ENCODE data around the gene PLEKHA8.
"Not testable (repeated sequence)": the region's sequence is repeated elsewhere in the genome, so short reads cannot be mapped to it uniquely, and the experiment has no call there.

The PLEKHA8 gene

GRCh38 chr7:30065746-30066145 is 37.5 kb downstream of the PLEKHA8 start:
- no peak for DNase-seq (ENCODE audit: low spot score)

- no peak for DNase-seq (ENCODE audit: low spot score)
Measured at GRCh38 chr7:30066687-30067086, 38.5 kb downstream of the PLEKHA8 start.

DNA sequence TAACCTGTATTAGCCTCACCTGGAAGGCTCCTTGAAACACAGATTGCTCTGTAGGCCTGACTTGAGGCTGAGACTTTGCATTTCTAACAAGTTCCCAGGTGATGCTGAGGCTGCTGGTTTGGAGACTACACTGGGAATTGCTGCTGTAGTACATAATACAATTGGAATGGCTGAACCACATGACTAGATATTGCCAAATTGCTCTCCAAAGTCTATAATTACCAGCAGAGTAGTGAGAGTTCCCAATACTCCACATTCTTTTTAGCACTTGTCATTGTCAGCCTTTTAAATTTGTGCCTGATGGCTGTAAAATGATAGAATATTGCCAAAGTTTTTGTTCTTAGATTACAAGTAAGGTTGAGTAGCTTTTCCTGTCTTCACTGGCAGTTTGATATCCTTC is 39.9 kb downstream of the PLEKHA8 start:
- no peak for DNase-seq (ENCODE audit: low spot score)

GRCh38 chr7:30069096-30069867 is 41.1 kb downstream of the PLEKHA8 start:
- DNase-seq (ENCODE audit: low spot score), result no peak

DNA sequence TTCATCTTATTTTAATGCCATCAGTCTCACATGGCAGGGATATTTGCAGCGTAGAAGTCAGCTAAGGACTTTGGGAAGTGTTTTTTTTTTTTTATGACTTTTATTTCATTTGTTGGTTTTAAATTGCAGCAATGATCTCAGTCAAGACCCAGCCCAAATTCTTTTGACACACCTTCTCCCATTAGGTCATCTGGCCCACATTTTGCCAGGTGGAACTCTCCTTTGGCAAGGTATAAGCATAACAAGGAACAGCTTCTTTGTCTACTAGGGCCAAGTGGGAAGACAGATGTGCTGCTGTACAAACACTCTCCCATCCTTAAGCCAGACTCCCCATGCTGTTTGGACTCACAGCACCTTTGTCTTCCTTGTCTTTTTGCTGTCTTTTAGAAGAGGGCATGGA is 41.8 kb downstream of the PLEKHA8 start:
- DNase-seq (ENCODE audit: low spot score), result no peak

DNA sequence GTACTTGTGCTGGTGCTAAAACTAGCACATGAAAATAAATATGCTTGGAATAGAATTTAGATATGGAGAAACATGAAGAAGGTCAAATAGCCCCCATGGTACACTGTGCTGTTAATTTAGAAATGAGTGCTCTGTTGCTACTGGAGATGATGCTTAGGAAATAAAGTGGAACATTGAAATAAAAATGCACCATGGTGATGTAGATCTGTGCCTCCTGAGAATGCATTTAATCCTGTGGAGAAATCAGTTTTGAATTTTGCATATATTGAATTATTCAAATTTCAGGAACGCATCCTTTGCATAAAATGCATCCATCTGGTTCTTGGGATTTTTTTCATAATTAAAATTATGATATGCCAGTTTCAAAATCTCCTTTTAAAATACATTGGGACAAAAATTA is 44.5 kb downstream of the PLEKHA8 start:
- no peak for DNase-seq (ENCODE audit: low spot score)

DNA sequence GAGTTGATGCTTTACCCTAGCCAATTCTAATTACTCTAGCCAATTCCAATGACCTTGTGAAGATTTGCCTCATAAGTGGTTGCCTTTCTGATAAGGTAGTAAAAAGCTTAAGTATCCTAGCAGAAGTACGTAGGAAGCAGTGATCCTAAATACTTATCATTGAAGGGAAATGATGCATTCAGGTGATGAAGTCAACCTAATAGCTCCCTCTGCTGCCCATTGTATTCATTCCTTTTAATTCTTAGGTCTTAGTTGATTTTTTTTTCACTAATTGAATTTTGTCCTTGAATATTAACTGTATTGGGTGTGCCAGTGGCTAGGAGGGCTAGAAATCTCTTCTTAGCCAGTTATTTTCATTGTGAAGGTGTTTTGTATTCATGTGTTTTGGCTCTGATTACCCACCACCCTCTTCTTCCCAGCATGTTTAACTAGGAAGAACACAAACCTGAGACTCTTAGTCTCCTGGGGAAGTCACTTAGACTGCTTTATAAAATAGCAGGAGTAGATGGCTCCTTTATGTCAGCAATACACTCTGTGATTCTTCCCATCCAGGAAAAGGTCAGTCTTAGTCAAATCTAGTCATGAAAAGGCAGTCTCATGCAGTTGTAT is 46.3 kb downstream of the PLEKHA8 start:
- DNase-seq (ENCODE audit: low spot score), result peak; percentile 55

DNA sequence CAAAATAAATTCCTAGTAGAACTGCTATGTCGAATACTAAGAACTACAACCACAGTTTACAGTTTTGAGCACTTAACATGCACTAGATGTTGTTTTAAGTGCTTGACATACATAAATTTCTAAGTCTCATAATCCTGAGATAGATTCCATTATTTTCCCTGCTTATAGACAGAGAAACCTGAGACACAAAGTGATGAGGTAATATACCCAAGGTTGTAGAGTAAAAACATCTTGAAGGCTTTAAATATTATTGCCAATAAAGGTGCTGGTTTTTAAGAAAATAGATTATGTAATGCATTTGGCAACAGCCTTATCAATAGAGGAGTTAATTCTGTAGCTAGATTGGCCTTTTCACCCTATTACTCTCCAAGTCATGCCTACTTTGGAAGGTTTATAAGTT is 48.2 kb downstream of the PLEKHA8 start:
- no peak for DNase-seq (ENCODE audit: low spot score)

DNA sequence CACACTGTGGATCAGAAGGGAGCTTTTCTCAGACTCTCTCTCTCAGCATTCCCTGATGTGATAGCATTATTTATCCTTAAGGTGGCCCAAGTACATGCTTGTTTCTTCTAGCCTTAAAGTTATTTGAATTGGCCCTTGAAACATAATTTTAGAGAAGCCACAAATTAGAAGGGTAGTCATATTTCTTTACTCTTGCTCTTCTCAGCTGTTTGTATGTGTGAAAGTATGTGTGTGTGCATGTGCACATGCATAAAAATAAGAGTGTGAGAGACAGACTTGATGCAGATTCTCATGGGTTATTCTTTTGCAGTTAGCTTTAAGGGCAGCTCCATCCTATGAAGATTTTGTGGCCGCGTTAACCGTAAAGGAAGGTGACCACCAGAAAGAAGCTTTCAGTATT is 50.1 kb downstream of the PLEKHA8 start:
- DNase-seq (ENCODE audit: low spot score), result no peak

DNA sequence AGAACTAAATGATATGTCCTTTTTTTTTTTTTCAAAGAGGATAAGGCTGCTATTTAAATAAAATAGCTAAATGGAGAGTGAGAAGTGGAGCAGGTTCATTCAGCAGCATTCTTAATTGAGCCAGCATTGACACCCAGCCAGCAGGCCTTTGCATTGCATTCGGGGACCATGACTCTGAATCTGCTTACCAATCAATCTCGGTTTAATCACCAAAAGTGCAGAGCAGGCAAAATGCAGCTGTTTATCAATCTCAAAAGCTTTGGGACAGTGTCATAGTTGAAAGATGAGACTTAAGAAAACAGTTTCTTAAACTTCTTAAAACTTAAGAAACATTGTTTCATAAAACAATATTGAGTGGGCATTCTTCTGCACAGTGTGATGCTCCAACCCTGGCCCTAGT is 51.7 kb downstream of the PLEKHA8 start:
- DNase-seq (ENCODE audit: low spot score), result no peak

DNA sequence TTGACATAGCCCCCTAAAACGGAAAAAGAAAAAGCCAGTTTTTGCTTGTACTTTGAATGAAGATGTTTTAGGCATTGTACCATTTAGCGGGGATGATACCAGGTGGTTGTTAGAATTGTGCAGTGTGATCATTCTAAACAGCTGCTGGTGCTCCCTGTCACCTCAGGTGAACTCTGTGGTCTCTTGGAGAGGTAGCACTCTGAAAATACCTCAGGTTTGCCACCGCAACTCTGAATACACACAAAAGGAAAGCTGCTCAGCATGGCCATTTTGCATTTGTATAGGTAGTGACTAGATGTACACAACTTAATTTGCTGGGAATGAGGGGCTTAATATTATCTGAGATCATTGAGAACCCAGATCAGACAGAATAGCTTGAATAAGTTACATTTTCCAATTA is 52.6 kb downstream of the PLEKHA8 start:
- no peak for DNase-seq (ENCODE audit: low spot score)

DNA sequence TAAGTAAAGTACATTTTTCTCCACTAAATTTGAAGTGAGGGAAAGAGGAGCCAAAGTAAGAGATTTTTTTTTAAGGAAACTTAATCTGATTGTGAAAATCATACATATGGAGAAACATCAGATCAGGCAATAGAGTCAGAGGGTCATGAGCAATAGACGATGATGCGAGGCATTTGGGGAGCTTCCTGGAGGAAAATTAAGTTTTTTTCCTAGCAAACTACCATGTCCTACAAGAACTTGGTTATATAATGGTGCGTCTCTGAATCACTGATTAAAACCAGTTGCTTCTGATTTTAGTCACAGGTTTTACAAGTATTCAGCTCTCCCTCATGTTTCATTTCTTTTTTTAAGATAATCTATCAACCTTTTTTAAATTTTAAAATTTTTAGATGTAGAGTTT is 54.5 kb downstream of the PLEKHA8 start:
- no peak for DNase-seq (ENCODE audit: low spot score)

DNA sequence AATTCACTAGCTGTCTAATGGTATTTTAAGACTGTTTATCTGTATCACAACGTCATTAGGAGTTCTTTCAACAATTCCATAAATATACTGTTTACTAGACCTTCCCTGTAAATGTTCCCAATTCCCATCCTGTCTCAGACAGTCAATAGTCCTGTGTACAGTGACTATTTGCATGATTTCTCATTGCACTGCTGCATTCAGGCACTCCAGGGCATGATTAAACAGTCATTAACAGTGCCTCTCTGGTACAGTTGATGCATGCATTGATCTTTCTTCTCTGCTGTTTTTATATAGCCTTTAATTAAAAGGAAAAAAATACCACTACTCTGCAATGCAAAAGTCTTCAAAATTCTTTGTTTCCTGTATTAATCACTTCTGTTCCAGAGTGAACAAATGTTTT is 55.1 kb downstream of the PLEKHA8 start:
- no peak for DNase-seq (ENCODE audit: low spot score)

GRCh38 chr7:30084212-30084611 is 56.0 kb downstream of the PLEKHA8 start:
- DNase-seq (ENCODE audit: low spot score), result no peak

- no peak for DNase-seq (ENCODE audit: low spot score)
Measured at GRCh38 chr7:30086529-30086928, 58.3 kb downstream of the PLEKHA8 start.

DNA sequence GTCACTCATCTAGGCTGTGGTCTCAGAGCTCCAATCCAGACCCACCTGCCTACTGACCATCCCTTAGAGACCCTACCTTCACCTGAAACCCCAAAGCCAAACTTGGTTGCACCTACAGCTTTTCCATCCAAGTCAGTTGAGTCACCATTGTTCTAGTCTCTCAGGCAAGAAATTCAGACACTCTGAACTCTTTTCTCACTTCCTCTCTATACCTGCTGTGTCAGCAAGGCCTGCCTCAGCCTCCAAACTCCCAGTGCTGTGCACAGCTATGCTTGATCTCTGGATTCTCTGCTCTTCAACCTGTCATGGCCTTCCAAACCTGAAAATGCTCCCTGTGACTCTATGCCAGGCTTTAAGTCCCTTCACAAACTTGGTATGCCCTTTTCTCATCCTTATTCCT is 59.2 kb downstream of the PLEKHA8 start:
- peak; percentile 24 for DNase-seq (ENCODE audit: low spot score)

DNA sequence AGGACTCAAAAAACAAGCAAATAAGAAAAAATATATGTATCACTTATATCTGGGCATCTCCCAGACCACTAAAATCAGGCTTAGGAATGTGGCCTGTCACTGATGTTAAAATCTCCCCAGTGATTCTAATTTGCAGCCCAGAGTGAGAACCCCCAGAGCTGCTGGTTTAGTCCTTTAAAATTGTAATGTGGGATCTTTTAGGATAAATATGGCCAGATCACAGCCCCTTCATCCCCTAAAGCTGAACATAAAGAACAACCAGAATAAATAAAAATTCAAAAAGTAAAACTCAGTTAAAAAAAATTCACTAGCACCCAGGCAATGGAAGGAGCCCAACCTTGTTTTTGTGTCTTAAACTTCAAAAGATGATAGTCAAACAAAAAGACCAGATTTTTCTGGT is 60.1 kb downstream of the PLEKHA8 start:
- DNase-seq (ENCODE audit: low spot score), result no peak

DNA sequence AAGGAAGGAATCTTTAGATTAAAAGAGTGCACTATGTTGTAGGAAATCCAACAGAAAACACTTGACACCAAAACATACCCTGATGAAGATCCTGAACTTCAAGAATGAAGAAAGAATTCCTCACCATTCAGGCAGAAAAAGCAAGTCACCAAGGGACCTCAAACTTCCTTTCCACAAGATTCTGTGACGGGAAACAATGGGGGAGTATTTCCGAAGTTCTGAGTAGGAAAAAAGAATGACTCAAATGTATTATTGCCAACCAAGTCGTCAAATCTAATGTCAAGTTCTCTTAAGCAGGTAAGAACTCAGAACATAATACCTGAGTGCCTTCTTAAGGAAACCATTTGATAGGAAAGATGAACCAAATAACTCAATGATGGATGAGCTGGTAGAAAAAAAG is 61.9 kb downstream of the PLEKHA8 start:
- no peak for DNase-seq (ENCODE audit: low spot score)

- peak; percentile 19 for DNase-seq (ENCODE audit: low spot score)
Measured at GRCh38 chr7:30091491-30091912, 63.3 kb downstream of the PLEKHA8 start.

GRCh38 chr7:30091987-30092386 is 63.8 kb downstream of the PLEKHA8 start:
- no peak for DNase-seq (ENCODE audit: low spot score)

- DNase-seq (ENCODE audit: low spot score), result no peak
Measured at GRCh38 chr7:30093420-30093952, 65.3 kb downstream of the PLEKHA8 start.

DNA sequence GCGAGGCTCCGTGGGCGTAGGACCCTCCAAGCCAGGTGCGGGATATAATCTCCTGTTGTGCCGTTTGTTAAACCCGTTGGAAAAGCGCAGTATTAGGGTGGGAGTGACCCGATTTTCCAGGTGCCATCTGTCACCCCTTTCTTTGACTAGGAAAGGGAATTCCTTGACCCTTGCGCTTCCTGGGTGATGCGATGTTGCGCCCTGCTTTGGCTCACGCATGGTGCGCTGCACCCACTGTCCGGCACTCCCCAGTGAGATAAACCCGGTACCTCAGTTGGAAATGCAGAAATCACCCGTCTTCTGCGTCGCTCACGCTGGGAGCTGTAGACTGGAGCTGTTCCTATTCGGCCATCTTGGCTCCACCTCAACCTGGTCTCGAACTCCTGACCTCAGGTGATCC is 70.4 kb downstream of the PLEKHA8 start:
- DNase-seq (ENCODE audit: low spot score), result not testable (repeated sequence)

DNA sequence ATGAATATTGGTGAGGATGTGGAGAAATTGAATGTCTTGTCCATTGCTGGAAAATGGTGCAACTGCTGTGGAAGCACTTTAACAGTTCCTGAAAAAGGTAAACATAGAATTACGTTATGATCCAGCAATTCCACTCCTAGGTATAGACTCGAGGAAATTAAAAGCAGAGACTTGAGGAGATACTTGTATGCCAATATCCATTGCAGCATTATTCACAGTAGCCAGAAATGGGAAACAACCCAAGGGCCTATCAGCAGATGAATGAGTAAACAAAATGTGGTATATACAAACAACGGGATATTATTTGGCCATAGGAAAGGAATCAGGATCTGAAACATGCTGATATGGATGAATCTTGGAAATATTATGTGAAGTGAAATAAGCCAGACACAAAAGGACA is 74.1 kb downstream of the PLEKHA8 start:
- no peak for DNase-seq (ENCODE audit: low spot score)

GRCh38 chr7:30104157-30104556 is 75.9 kb downstream of the PLEKHA8 start:
- DNase-seq (ENCODE audit: low spot score), result no peak
